Activated naive CD4-positive, alpha-beta T cell treated with anti-CD3 and anti-CD28 coated beads, Interleukin-2, amount 10 ng/mL, durations not matched to agents 7 days and 5 days (primary cell): ENCODE results near the gene GTF2IRD1.

Source experiments
- CTCF ChIA-PET: fragments of 350-600 bp; sonication (Branson Sonifier 250); formaldehyde crosslinking; loops from one replicate; lab custom pipeline; 2021; ENCODE audit warnings: antibody characterized with exemption; lab: Charles Lee
- DNase-seq: peaks from one replicate; pipeline ENCODE4 v3.0.0-alpha.2; 2020
- H3K27ac Mint-ChIP-seq: one replicate; pipeline ENCODE4 v1.8.0; 2021; ENCODE audit warnings: mild to moderate bottlenecking, moderate library complexity, mixed read lengths
- H3K27me3 Mint-ChIP-seq: one replicate; pipeline ENCODE4 v1.8.0; 2021; ENCODE audit warnings: mild to moderate bottlenecking, mixed read lengths
- H3K36me3 Mint-ChIP-seq: one replicate; pipeline ENCODE4 v1.8.0; 2021; ENCODE audit warnings: mixed read lengths
- H3K4me1 Mint-ChIP-seq: one replicate; pipeline ENCODE4 v1.8.0; 2021; ENCODE audit warnings: mixed read lengths
- H3K4me3 Mint-ChIP-seq: one replicate; pipeline ENCODE4 v1.8.0; 2021; ENCODE audit warnings: mild to moderate bottlenecking, moderate library complexity, mixed read lengths
- H3K9me3 Mint-ChIP-seq: one replicate; pipeline ENCODE4 v1.8.0; 2021; ENCODE audit warnings: mixed read lengths

Gene GTF2IRD1

GRCh38 chr7:74573512-74573911 lies 119.8 kb downstream of the GTF2IRD1 start:
- no peaks in the 10 kb centered on the region for H3K36me3 Mint-ChIP-seq
- DNase-seq = no peak
- peaks cover 14% of the 10 kb centered on the region for H3K27me3 Mint-ChIP-seq
- CTCF ChIA-PET = no interaction called here
- no peak overlapping the region for H3K27ac Mint-ChIP-seq
- no peaks in the 10 kb centered on the region for H3K9me3 Mint-ChIP-seq
- H3K4me3 Mint-ChIP-seq = no peak overlapping the region
- H3K4me1 Mint-ChIP-seq = peaks cover 12% of the 10 kb centered on the region

GRCh38 chr7:74575083-74575784 lies 121.5 kb downstream of the GTF2IRD1 start:
- H3K9me3 Mint-ChIP-seq = no peaks in the 10 kb centered on the region
- no peak overlapping the region for H3K4me3 Mint-ChIP-seq
- CTCF ChIA-PET = no interaction called here
- DNase-seq = no peak
- H3K36me3 Mint-ChIP-seq = no peaks in the 10 kb centered on the region
- H3K27me3 Mint-ChIP-seq = peaks cover 4% of the 10 kb centered on the region
- H3K4me1 Mint-ChIP-seq = no peaks in the 10 kb centered on the region
- no peak overlapping the region for H3K27ac Mint-ChIP-seq

GRCh38 chr7:74575811-74576210 lies 122.1 kb downstream of the GTF2IRD1 start:
- H3K27ac Mint-ChIP-seq = no peak overlapping the region
- CTCF ChIA-PET = no interaction called here

GRCh38 chr7:74579800-74580685 lies 126.3 kb downstream of the GTF2IRD1 start:
- no peak overlapping the region for H3K27ac Mint-ChIP-seq
- DNase-seq = no peak

More at GRCh38 chr7:74575811-74576210, 122.1 kb downstream of the GTF2IRD1 start:
- no peak overlapping the region for H3K4me3 Mint-ChIP-seq
- no peak for DNase-seq
- H3K36me3 Mint-ChIP-seq = no peaks in the 10 kb centered on the region
- no peaks in the 10 kb centered on the region for H3K4me1 Mint-ChIP-seq
- H3K27me3 Mint-ChIP-seq = peaks cover 4% of the 10 kb centered on the region
- no peaks in the 10 kb centered on the region for H3K9me3 Mint-ChIP-seq

GRCh38 chr7:74581916-74582440 lies 128.3 kb downstream of the GTF2IRD1 start:
- Mint-ChIP-seq H3K4me1 (no peaks in the 10 kb centered on the region), H3K4me3 (no peak overlapping the region), H3K27me3 (no peaks in the 10 kb centered on the region), H3K36me3 (no peaks in the 10 kb centered on the region), H3K9me3 (no peaks in the 10 kb centered on the region), H3K27ac (no peak overlapping the region)
- DNase-seq = no peak
- CTCF ChIA-PET = no interaction called here

More at GRCh38 chr7:74579800-74580685, 126.3 kb downstream of the GTF2IRD1 start:
- Mint-ChIP-seq H3K4me1 (no peaks in the 10 kb centered on the region), H3K9me3 (no peaks in the 10 kb centered on the region), H3K36me3 (no peaks in the 10 kb centered on the region), H3K4me3 (no peak overlapping the region), H3K27me3 (no peaks in the 10 kb centered on the region)
- CTCF ChIA-PET = no interaction called here

GRCh38 chr7:74582447-74583039 lies 128.8 kb downstream of the GTF2IRD1 start:
- Mint-ChIP-seq H3K36me3 (no peaks in the 10 kb centered on the region), H3K4me3 (no peak overlapping the region), H3K27ac (no peak overlapping the region), H3K4me1 (no peaks in the 10 kb centered on the region), H3K9me3 (no peaks in the 10 kb centered on the region), H3K27me3 (no peaks in the 10 kb centered on the region)
- no peak for DNase-seq
- CTCF ChIA-PET = no interaction called here

- CTCF ChIA-PET = no interaction called here
Measured at GRCh38 chr7:74583630-74584029, 129.9 kb downstream of the GTF2IRD1 start.

GRCh38 chr7:74584160-74584954 lies 130.7 kb downstream of the GTF2IRD1 start:
- H3K4me1 Mint-ChIP-seq = no peaks in the 10 kb centered on the region
- CTCF ChIA-PET = no interaction called here
- no peak overlapping the region for H3K27ac Mint-ChIP-seq

More at GRCh38 chr7:74583630-74584029, 129.9 kb downstream of the GTF2IRD1 start:
- no peaks in the 10 kb centered on the region for H3K4me1 Mint-ChIP-seq
- H3K36me3 Mint-ChIP-seq = no peaks in the 10 kb centered on the region
- no peak overlapping the region for H3K27ac Mint-ChIP-seq
- no peak for DNase-seq
- no peaks in the 10 kb centered on the region for H3K9me3 Mint-ChIP-seq
- no peak overlapping the region for H3K4me3 Mint-ChIP-seq
- no peaks in the 10 kb centered on the region for H3K27me3 Mint-ChIP-seq

GRCh38 chr7:74585844-74586243 lies 132.1 kb downstream of the GTF2IRD1 start:
- no peak for DNase-seq
- no peaks in the 10 kb centered on the region for H3K4me1 Mint-ChIP-seq

More at GRCh38 chr7:74584160-74584954, 130.7 kb downstream of the GTF2IRD1 start:
- no peaks in the 10 kb centered on the region for H3K9me3 Mint-ChIP-seq
- DNase-seq = no peak
- H3K27me3 Mint-ChIP-seq = no peaks in the 10 kb centered on the region
- H3K4me3 Mint-ChIP-seq = no peak overlapping the region
- H3K36me3 Mint-ChIP-seq = no peaks in the 10 kb centered on the region

GRCh38 chr7:74586258-74587175 lies 132.8 kb downstream of the GTF2IRD1 start:
- H3K27ac Mint-ChIP-seq = no peak overlapping the region
- H3K9me3 Mint-ChIP-seq = no peaks in the 10 kb centered on the region
- CTCF ChIA-PET = no interaction called here
- no peak for DNase-seq
- H3K36me3 Mint-ChIP-seq = no peaks in the 10 kb centered on the region
- no peaks in the 10 kb centered on the region for H3K27me3 Mint-ChIP-seq
- H3K4me1 Mint-ChIP-seq = no peaks in the 10 kb centered on the region
- H3K4me3 Mint-ChIP-seq = no peak overlapping the region

More at GRCh38 chr7:74585844-74586243, 132.1 kb downstream of the GTF2IRD1 start:
- Mint-ChIP-seq H3K27ac (no peak overlapping the region), H3K9me3 (no peaks in the 10 kb centered on the region), H3K36me3 (no peaks in the 10 kb centered on the region), H3K4me3 (no peak overlapping the region), H3K27me3 (no peaks in the 10 kb centered on the region)
- CTCF ChIA-PET = no interaction called here

- no peaks in the 10 kb centered on the region for H3K36me3 Mint-ChIP-seq
- H3K27ac Mint-ChIP-seq = no peak overlapping the region
- DNase-seq = no peak
- no peaks in the 10 kb centered on the region for H3K27me3 Mint-ChIP-seq
- CTCF ChIA-PET = interaction anchor here (0.6 kb wide), 1 partner anchor 19 kb away, joined by 3 read pairs; no protein-coding TSS in a partner anchor
- no peaks in the 10 kb centered on the region for H3K9me3 Mint-ChIP-seq
- H3K4me1 Mint-ChIP-seq = no peaks in the 10 kb centered on the region
- H3K4me3 Mint-ChIP-seq = no peak overlapping the region
Measured at GRCh38 chr7:74587435-74588126, 133.9 kb downstream of the GTF2IRD1 start.

- Mint-ChIP-seq H3K27me3 (no peaks in the 10 kb centered on the region), H3K4me3 (no peak overlapping the region), H3K36me3 (no peaks in the 10 kb centered on the region), H3K9me3 (no peaks in the 10 kb centered on the region), H3K4me1 (no peaks in the 10 kb centered on the region), H3K27ac (no peak overlapping the region)
- CTCF ChIA-PET = no interaction called here
- DNase-seq = no peak
Measured at GRCh38 chr7:74590813-74591212, 137.1 kb downstream of the GTF2IRD1 start.
